ENCODE data around the gene MRPS27.

MRPS27 gene

DNA sequence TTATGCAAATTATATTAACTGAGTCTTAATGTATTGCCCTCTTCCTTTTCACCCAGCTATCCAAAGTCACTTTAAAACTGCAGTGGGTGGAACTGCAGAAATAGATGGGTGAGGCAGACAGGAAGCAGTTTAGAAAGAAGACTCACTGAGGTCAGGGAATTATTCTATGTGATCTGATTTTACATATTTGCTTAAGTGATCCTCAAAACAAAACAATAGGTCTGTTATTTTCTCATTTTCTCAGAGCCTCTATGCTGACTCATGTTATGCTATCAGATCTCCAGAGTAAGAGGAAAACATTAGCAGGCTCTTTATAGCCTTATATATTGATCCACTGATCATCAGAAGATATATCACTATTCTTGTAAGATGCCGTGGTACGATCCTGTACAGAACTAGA is 63.5 kb downstream of the MRPS27 start:
- TF ChIP-seq, protein P1, sequence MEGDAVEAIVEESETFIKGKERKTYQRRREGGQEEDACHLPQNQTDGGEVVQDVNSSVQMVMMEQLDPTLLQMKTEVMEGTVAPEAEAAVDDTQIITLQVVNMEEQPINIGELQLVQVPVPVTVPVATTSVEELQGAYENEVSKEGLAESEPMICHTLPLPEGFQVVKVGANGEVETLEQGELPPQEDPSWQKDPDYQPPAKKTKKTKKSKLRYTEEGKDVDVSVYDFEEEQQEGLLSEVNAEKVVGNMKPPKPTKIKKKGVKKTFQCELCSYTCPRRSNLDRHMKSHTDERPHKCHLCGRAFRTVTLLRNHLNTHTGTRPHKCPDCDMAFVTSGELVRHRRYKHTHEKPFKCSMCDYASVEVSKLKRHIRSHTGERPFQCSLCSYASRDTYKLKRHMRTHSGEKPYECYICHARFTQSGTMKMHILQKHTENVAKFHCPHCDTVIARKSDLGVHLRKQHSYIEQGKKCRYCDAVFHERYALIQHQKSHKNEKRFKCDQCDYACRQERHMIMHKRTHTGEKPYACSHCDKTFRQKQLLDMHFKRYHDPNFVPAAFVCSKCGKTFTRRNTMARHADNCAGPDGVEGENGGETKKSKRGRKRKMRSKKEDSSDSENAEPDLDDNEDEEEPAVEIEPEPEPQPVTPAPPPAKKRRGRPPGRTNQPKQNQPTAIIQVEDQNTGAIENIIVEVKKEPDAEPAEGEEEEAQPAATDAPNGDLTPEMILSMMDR (IDR thresholded peaks at IDR 0.05; ENCODE audit: insufficient read depth, low read length), result no peak
- TF ChIP-seq, protein P2, sequence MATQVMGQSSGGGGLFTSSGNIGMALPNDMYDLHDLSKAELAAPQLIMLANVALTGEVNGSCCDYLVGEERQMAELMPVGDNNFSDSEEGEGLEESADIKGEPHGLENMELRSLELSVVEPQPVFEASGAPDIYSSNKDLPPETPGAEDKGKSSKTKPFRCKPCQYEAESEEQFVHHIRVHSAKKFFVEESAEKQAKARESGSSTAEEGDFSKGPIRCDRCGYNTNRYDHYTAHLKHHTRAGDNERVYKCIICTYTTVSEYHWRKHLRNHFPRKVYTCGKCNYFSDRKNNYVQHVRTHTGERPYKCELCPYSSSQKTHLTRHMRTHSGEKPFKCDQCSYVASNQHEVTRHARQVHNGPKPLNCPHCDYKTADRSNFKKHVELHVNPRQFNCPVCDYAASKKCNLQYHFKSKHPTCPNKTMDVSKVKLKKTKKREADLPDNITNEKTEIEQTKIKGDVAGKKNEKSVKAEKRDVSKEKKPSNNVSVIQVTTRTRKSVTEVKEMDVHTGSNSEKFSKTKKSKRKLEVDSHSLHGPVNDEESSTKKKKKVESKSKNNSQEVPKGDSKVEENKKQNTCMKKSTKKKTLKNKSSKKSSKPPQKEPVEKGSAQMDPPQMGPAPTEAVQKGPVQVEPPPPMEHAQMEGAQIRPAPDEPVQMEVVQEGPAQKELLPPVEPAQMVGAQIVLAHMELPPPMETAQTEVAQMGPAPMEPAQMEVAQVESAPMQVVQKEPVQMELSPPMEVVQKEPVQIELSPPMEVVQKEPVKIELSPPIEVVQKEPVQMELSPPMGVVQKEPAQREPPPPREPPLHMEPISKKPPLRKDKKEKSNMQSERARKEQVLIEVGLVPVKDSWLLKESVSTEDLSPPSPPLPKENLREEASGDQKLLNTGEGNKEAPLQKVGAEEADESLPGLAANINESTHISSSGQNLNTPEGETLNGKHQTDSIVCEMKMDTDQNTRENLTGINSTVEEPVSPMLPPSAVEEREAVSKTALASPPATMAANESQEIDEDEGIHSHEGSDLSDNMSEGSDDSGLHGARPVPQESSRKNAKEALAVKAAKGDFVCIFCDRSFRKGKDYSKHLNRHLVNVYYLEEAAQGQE (IDR thresholded peaks at IDR 0.05; ENCODE audit: insufficient replicate concordance, low read depth), result no peak
- no peak overlapping the region for H3K27ac ChIP-seq (replicated peaks)
- H3K27me3 ChIP-seq (ENCODE audit: insufficient read depth, poor library complexity, severe bottlenecking), result no peaks in the 10 kb centered on the region
- DNase-seq (ENCODE audit: low read depth in 1 of 2, low spot score in 1 of 2), result no peak
- H3K4me3 ChIP-seq (replicated peaks; ENCODE audit: insufficient read depth, low read length), result no peak overlapping the region

DNA sequence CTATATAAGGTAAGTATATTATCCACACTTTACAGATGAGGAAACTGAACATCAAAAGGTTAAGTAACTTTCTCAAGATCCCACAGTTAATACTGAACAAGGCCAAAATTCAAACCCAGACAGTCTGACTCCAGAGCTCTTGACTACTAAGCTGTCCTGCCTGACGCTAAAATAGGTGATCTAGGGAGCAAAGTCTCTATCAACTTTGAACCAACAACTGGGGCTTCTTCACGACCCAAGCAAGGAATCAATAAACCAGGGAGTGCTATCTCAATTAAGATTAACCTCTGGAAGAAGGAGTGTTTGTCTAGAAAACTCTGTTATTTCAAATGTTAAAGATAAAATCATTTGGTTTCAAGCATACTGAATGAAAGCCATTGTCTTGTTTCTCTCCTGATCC is 64.4 kb downstream of the MRPS27 start:
- Histone ChIP-seq H3K4me3 (replicated peaks; ENCODE audit: insufficient read depth, low read length) (no peak overlapping the region), H3K27ac (replicated peaks) (no peak overlapping the region), H3K27me3 (ENCODE audit: insufficient read depth, poor library complexity, severe bottlenecking) (no peaks in the 10 kb centered on the region)
- DNase-seq (ENCODE audit: low read depth in 1 of 2, low spot score in 1 of 2), result no peak
- TF ChIP-seq, protein P2 (IDR thresholded peaks at IDR 0.05; ENCODE audit: insufficient replicate concordance, low read depth), result no peak
- TF ChIP-seq, protein P1 (IDR thresholded peaks at IDR 0.05; ENCODE audit: insufficient read depth, low read length), result no peak

DNA sequence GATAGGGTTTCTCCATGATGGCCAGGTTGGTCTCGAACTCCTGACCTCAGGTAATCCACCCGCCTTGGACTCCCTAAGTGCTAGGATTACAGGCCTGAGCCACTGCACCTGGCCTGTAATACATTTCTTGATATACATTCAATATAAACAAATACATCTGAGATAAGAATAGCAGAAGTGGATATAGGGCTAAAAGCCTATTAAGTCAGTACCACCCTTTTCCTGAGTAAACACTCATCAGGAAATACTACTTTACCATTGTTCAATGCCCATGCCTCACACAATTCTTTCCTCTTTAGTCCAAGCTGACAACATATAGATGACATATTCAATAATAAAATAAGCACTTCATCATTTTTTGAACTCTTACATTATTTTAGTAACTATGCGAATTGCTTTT is 64.8 kb downstream of the MRPS27 start:
- Histone ChIP-seq H3K27me3 (ENCODE audit: insufficient read depth, poor library complexity, severe bottlenecking) (no peaks in the 10 kb centered on the region), H3K4me3 (replicated peaks; ENCODE audit: insufficient read depth, low read length) (no peak overlapping the region), H3K27ac (replicated peaks) (no peak overlapping the region)
- no peak for DNase-seq (ENCODE audit: low read depth in 1 of 2, low spot score in 1 of 2)
- TF ChIP-seq GABPA (IDR thresholded peaks at IDR 0.05; ENCODE audit: low read depth) (no peak), SPI1 (IDR thresholded peaks at IDR 0.05; ENCODE audit: borderline replicate concordance, low read depth) (no peak), POLR2AphosphoS5 (IDR thresholded peaks at IDR 0.05; ENCODE audit: low read depth) (no peak)
- TF ChIP-seq, protein P1 (IDR thresholded peaks at IDR 0.05; ENCODE audit: insufficient read depth, low read length), result no peak
- TF ChIP-seq, protein P2 (IDR thresholded peaks at IDR 0.05; ENCODE audit: insufficient replicate concordance, low read depth), result no peak
